DMS 273 (cell line): ENCODE data around the gene EHBP1L1.

ENCODE experiments used
- DNase-seq: peaks from one replicate; lab custom pipeline; 2025; ENCODE audit not compliant: unreplicated experiment; lab: John Stamatoyannopoulos, UW

Gene EHBP1L1

GRCh38 chr11:65613091-65613928 lies 37.5 kb downstream of the EHBP1L1 start:
- peak; percentile 32 for DNase-seq

- DNase-seq = peak; percentile 99
Observed at GRCh38 chr11:65615229-65615949, 39.5 kb downstream of the EHBP1L1 start, which contains the start of gene PCNX3. Gene PCNX3, plus strand, starts transcription at chr11:65615776. Its CDS starts 536 bp downstream, at chr11:65616312.

- DNase-seq = peak; percentile 54
Observed at GRCh38 chr11:65615950-65616574, 40.2 kb downstream of the EHBP1L1 start.

GRCh38 chr11:65616575-65617001 lies 40.7 kb downstream of the EHBP1L1 start:
- DNase-seq = no peak

- no peak for DNase-seq
Observed at GRCh38 chr11:65617136-65617850, 41.4 kb downstream of the EHBP1L1 start.

- no peak for DNase-seq
Observed at GRCh38 chr11:65617990-65618751, 42.3 kb downstream of the EHBP1L1 start.

GRCh38 chr11:65618763-65619162 lies 42.9 kb downstream of the EHBP1L1 start:
- DNase-seq = no peak

GRCh38 chr11:65619281-65619928 lies 43.6 kb downstream of the EHBP1L1 start:
- no peak for DNase-seq

GRCh38 chr11:65620666-65621065 lies 44.8 kb downstream of the EHBP1L1 start:
- DNase-seq = no peak

- no peak for DNase-seq
Observed at GRCh38 chr11:65621460-65621859, 45.6 kb downstream of the EHBP1L1 start.

- no peak for DNase-seq
Observed at GRCh38 chr11:65622011-65622410, 46.2 kb downstream of the EHBP1L1 start.

- DNase-seq = no peak
Observed at GRCh38 chr11:65623177-65623576, 47.3 kb downstream of the EHBP1L1 start.

GRCh38 chr11:65623852-65624616 lies 48.2 kb downstream of the EHBP1L1 start:
- DNase-seq = no peak

- no peak for DNase-seq
Observed at GRCh38 chr11:65624931-65625627, 49.2 kb downstream of the EHBP1L1 start.

GRCh38 chr11:65625628-65626342 lies 49.9 kb downstream of the EHBP1L1 start:
- peak; percentile 40 for DNase-seq

GRCh38 chr11:65627202-65627601 lies 51.3 kb downstream of the EHBP1L1 start:
- DNase-seq = no peak

- DNase-seq = no peak
Observed at GRCh38 chr11:65629579-65629978, 53.7 kb downstream of the EHBP1L1 start.

GRCh38 chr11:65630215-65630614 lies 54.4 kb downstream of the EHBP1L1 start:
- no peak for DNase-seq
